ENCODE results near the gene SYT2. TPM values are rescaled to one million over a fixed set of nuclear protein-coding genes. Genes with fewer than 3 reads are reported as not detected.
"Not testable (repeated sequence)": the region's sequence is repeated elsewhere in the genome, so short reads cannot be mapped to it uniquely, and the experiment has no call there.

Gene SYT2
- total and polyA plus RNA-seq, 7 donors = 0.10 to 0.16 TPM; not detected in 5

DNA sequence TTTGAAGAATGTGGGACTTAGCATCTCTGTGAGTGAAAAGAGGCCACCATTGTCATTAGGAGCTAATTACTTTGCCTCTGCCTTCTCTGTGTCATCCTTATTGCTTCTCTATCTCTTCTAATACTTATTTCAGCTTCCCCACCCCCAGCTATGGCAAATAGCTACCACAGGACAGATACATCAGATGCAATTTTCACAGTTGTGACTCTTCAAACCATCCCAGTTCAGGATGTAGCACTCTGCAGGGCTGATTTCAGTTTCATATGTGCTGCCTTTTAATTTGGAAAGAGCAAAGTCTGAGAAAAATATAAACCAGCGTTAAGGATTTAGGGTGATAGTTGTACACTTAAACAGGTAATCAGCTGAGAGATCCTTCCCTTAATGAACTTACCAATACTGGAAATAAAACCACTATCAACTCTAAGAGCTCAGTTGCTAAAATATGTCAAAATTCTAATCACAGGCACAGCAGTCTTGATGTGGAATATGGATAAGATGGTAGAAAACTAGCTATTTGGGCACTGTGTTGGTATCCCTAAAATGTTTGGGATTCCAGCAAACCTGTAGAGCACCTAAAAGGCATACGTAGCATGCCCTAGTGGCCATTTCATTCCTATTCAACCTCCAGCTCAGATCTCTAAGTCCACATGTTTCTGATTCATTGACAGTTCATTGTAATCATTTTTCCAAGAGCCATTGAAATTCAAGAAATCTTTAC is 148.4 kb downstream of the SYT2 start:
- H3K4me3 ChIP-seq = no peak overlapping the region
- 83 to 93% methylated on average over 2 of the region's 2 CpGs for WGBS, 2 donors
- no peaks in the 10 kb centered on the region for H3K9me3 ChIP-seq
- H3K4me1 ChIP-seq = peaks cover 0 to 97% (median 93%) of the 10 kb centered on the region in 4 donors
- no peaks in the 10 kb centered on the region for H3K27me3 ChIP-seq
- intact Hi-C loops (cut with DNase I) = no loop called here
- H3K36me3 ChIP-seq = peaks cover 4 to 36% (median 20%) of the 10 kb centered on the region in 4 donors
- peak overlapping the region; percentile 78 to 94 (median 85) for H3K27ac ChIP-seq
- no peak for DNase-seq
- no peak for TF ChIP-seq POLR2AphosphoS5 (IDR thresholded peaks at IDR 0.05)
- TF ChIP-seq, protein P1, sequence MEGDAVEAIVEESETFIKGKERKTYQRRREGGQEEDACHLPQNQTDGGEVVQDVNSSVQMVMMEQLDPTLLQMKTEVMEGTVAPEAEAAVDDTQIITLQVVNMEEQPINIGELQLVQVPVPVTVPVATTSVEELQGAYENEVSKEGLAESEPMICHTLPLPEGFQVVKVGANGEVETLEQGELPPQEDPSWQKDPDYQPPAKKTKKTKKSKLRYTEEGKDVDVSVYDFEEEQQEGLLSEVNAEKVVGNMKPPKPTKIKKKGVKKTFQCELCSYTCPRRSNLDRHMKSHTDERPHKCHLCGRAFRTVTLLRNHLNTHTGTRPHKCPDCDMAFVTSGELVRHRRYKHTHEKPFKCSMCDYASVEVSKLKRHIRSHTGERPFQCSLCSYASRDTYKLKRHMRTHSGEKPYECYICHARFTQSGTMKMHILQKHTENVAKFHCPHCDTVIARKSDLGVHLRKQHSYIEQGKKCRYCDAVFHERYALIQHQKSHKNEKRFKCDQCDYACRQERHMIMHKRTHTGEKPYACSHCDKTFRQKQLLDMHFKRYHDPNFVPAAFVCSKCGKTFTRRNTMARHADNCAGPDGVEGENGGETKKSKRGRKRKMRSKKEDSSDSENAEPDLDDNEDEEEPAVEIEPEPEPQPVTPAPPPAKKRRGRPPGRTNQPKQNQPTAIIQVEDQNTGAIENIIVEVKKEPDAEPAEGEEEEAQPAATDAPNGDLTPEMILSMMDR (IDR thresholded peaks at IDR 0.05) = peak in 1 of 4 experiments; percentile 5
- no peak for TF ChIP-seq EP300 (IDR thresholded peaks at IDR 0.05)

DNA sequence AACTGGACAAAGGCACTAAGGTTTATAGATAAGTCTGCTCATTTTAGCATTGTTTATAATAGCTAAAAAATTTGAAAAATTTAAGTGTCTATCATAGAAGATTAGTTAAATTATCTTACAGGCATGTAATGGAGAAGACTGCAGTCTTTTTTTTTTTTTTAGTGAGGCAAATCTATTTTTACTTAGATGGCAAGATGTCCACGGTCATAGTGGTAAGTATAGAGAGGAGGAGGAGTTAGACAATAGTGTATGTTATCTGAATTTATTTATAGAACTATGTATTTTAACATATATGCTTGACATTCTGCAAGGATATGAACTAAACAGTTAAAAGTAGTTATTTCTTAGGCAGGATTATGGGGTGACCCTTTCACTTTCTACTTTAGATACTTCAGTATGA is 149.0 kb downstream of the SYT2 start:
- Histone ChIP-seq H3K27ac (peak overlapping the region; percentile 78 to 94 (median 85)), H3K4me1 (peaks cover 0 to 97% (median 93%) of the 10 kb centered on the region in 4 donors), H3K4me3 (no peak overlapping the region), H3K27me3 (no peaks in the 10 kb centered on the region), H3K9me3 (no peaks in the 10 kb centered on the region), H3K36me3 (peaks cover 4 to 36% (median 20%) of the 10 kb centered on the region in 4 donors)
- 62 to 89% methylated on average over 1 of the region's 1 CpG for WGBS, 2 donors
- TF ChIP-seq EP300 (IDR thresholded peaks at IDR 0.05) (no peak), POLR2AphosphoS5 (IDR thresholded peaks at IDR 0.05) (no peak)
- TF ChIP-seq, protein P1 (IDR thresholded peaks at IDR 0.05) = no peak
- intact Hi-C loops (cut with DNase I) = no loop called here
- no peak for DNase-seq

DNA sequence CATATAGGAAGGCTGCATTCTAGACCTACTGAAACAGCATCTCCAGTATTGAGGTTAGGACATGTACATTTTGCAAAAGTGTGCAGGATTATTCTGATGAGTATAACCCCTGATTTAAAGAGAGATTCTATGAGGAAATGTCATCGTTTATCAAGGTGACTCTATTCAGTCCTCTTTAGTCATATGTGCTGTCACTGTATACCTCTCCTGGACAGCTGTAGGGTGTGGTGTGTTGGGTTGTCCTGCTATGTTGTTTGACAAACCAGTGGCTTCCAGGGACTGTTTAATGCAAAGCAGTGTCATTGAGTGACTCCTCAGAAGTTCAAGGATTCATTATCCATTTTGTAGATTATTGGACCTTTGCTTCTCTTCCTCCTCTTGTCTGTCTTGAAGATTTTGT is 152.6 kb downstream of the SYT2 start:
- H3K9me3 ChIP-seq; DNase-seq; H3K36me3 ChIP-seq; H3K4me3 ChIP-seq; intact Hi-C loops (cut with DNase I); H3K27me3 ChIP-seq: not testable (repeated sequence)
- H3K4me1 ChIP-seq = peaks cover 0 to 100% (median 88%) of the 10 kb centered on the region in 4 donors
- 14 to 65% methylated on average over 1 of the region's 1 CpG for WGBS, 2 donors
- H3K27ac ChIP-seq = peak overlapping the region; percentile 50 to 94 (median 82)

DNA sequence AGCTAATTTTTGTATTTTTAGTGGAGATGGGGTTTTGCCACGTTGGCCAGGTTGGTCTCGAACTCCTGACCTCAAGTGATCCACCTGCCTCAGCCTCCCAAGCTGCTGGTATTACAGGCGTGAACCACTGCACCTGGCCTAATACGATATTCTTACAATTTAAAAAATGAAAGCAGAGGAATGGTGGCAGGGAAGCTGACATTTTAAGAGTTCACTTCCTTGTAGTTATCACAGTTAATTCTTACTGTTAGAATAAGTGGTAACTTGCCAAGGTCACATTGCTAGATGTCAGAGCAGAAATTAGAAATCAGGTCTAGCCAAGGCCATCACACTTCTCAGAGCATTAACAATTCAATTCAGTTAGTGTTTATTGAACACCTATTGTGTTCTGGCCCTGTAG is 154.2 kb downstream of the SYT2 start:
- H3K4me3 ChIP-seq; DNase-seq; H3K27me3 ChIP-seq; H3K36me3 ChIP-seq; H3K9me3 ChIP-seq; intact Hi-C loops (cut with DNase I): not testable (repeated sequence)
- Histone ChIP-seq H3K27ac (peak overlapping the region; percentile 63 to 94 (median 82)), H3K4me1 (peaks cover 0 to 97% (median 85%) of the 10 kb centered on the region in 4 donors)
- WGBS, 2 donors = 85 to 91% methylated on average over 4 of the region's 4 CpGs

DNA sequence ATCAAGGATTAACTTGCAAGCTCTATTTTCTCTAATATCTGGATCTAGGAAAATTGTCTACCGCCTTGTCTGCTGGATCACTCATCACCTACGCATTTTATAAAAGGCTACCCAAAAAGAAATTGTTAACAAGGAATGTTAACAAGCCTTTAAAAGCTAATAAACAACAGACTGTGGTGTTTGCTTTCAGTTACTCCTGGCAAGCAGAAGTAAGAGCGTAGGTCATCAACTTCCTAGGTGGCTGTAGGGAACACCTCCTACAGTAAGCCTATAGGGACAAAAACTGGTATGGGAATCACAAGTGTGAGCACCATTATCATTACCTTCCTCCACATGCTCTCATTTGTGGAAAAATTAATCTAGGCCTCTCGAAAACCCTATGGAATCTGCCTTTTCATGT is 155.6 kb downstream of the SYT2 start:
- DNase-seq; H3K27me3 ChIP-seq; intact Hi-C loops (cut with DNase I); H3K9me3 ChIP-seq; H3K36me3 ChIP-seq: not testable (repeated sequence)
- Histone ChIP-seq H3K27ac (peak overlapping the region; percentile 68 to 94 (median 86)), H3K4me1 (peaks cover 0 to 96% (median 84%) of the 10 kb centered on the region in 4 donors), H3K4me3 (peak overlapping the region in 1 of 4 donors; percentile 12)
- WGBS, 2 donors = 35 to 75% methylated on average over 4 of the region's 4 CpGs

DNA sequence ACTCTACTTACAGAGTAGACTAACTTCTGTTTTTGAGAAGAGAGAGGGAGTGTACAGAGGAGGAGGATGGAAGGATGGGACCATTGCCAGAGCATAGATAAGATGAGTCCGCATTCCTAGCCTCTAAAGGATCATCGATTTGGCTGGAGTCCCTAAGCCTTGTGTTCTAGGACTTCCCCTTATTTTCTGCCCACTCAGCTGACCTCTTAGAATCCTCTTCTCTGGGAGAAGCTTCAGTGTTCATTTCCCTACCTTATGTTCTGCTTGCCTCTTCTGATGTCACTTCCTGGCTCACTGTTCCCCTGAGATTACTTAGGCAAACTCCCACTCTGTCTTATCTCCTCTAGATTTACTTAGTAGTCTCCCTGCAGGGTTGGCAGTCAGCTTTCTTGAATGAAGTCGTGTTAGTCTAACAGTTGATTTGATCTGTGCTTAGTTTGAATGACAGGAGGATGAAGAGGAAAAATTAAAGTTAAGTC is 156.7 kb downstream of the SYT2 start:
- H3K4me1 ChIP-seq = peaks cover 0 to 96% (median 83%) of the 10 kb centered on the region in 4 donors

DNA sequence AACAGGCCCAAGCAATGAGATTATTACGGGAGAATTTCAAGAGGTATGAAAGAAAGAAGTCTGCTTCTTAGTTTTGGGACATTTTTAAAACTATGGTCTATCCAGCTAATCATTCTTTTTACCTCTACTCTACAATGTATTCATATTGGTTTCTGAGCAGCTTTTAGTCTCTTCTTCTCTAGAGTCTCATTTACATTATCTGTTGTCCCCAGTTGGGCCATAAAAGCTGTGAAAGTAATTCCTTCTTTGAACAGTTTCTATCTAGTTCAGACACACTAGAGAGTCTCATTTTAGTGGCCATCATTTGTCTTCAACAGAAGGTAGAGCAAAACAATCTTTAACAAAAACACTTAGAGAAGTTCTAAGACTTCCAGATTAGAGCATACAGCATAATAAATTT is 157.2 kb downstream of the SYT2 start:
- Histone ChIP-seq H3K4me1 (peaks cover 0 to 96% (median 84%) of the 10 kb centered on the region in 4 donors), H3K27ac (peak overlapping the region; percentile 68 to 94 (median 86)), H3K4me3 (peak overlapping the region in 1 of 4 donors; percentile 11)
- H3K27me3 ChIP-seq; H3K36me3 ChIP-seq; intact Hi-C loops (cut with DNase I); H3K9me3 ChIP-seq; DNase-seq: not testable (repeated sequence)
- 77 to 83% methylated on average over 1 of the region's 1 CpG for WGBS, 2 donors

More for the DNA sequence above, 156.7 kb downstream of the SYT2 start:
- Histone ChIP-seq H3K36me3 (no peaks in the 10 kb centered on the region), H3K9me3 (no peaks in the 10 kb centered on the region), H3K27me3 (no peaks in the 10 kb centered on the region), H3K4me3 (peak overlapping the region in 1 of 4 donors; percentile 11), H3K27ac (peak overlapping the region; percentile 68 to 94 (median 86))
- WGBS, 2 donors = 58 to 60% methylated on average over 3 of the region's 3 CpGs
- intact Hi-C loops (cut with DNase I) = no loop called here
- DNase-seq = no peak
- TF ChIP-seq POLR2A (IDR thresholded peaks at IDR 0.05) = no peak
- TF ChIP-seq, protein P1 (IDR thresholded peaks at IDR 0.05) = no peak
- no peak for TF ChIP-seq POLR2AphosphoS5 (IDR thresholded peaks at IDR 0.05)
- TF ChIP-seq EP300 (IDR thresholded peaks at IDR 0.05) = no peak
